Measurements from ENCODE around the gene MCC.

Gene MCC

GRCh38 chr5:113000466-113000865 lies 487.8 kb downstream of the MCC start:
- no peak for DNase-seq

GRCh38 chr5:112998296-112998695 lies 490.0 kb downstream of the MCC start:
- DNase-seq: no peak

- DNase-seq: no peak
These were observed 491.4 kb downstream of the MCC start for GRCh38 chr5:112996830-112997374.

GRCh38 chr5:112995764-112996618 lies 492.3 kb downstream of the MCC start:
- peak; percentile 76 for DNase-seq

- DNase-seq: no peak
These were observed 502.0 kb downstream of the MCC start for GRCh38 chr5:112986224-112986623.

GRCh38 chr5:112983363-112983762 lies 504.9 kb downstream of the MCC start:
- no peak for DNase-seq

GRCh38 chr5:112979723-112980122 lies 508.5 kb downstream of the MCC start:
- no peak for DNase-seq

- peak; percentile 57 for DNase-seq
These were observed 509.4 kb downstream of the MCC start for GRCh38 chr5:112978836-112979235.

- peak; percentile 66 for DNase-seq
These were observed 510.8 kb downstream of the MCC start for GRCh38 chr5:112977440-112977861.

GRCh38 chr5:112976432-112977309 lies 511.6 kb downstream of the MCC start, which contains the start of gene DCP2:
Gene DCP2, plus strand, starts transcription at chr5:112976798. Its CDS starts 136 bp downstream, at chr5:112976934.
- DNase-seq: peak; percentile 100

- no peak for DNase-seq
These were observed 512.4 kb downstream of the MCC start for GRCh38 chr5:112975721-112976431.

- no peak for DNase-seq
These were observed 513.4 kb downstream of the MCC start for GRCh38 chr5:112974901-112975300.

GRCh38 chr5:112973904-112974303 lies 514.3 kb downstream of the MCC start:
- no peak for DNase-seq

- DNase-seq: no peak
These were observed 515.2 kb downstream of the MCC start for GRCh38 chr5:112973036-112973435.
